OCI-LY1 (cell line): ENCODE data around the gene GEMIN5.

Experiments used
- H2AFZ ChIP-seq: fragments of 200-600 bp; sonication (generic), shearing (Covaris generic); 2 replicates; pipeline ENCODE4 v1.6.0; 2014; ENCODE audit warnings: antibody characterized with exemption, mild to moderate bottlenecking, low read length
- H3F3A ChIP-seq: fragments of 200-600 bp; sonication (generic), shearing (Covaris generic); 2 replicates; pipeline ENCODE4 v1.6.0; 2014; ENCODE audit warnings: mild to moderate bottlenecking, antibody characterized with exemption, low read length, moderate library complexity; ENCODE audit not compliant: insufficient read depth
- H3K27ac ChIP-seq: fragments of 200-600 bp; sonication (generic); 2 replicates; pipeline ENCODE4 v1.5.1; 2014; ENCODE audit warnings: low read length, mixed run types, mild to moderate bottlenecking, low read depth; ENCODE audit not compliant: poor library complexity, severe bottlenecking
- H3K27me3 ChIP-seq: fragments of 200-600 bp; sonication (generic); 2 replicates; pipeline ENCODE4 v1.6.0; 2014; ENCODE audit warnings: antibody characterized with exemption, mild to moderate bottlenecking, low read length, moderate library complexity; ENCODE audit not compliant: insufficient read depth
- H3K36me3 ChIP-seq: fragments of 200-600 bp; sonication (generic); 2 replicates; pipeline ENCODE4 v1.6.1; 2014; ENCODE audit warnings: mild to moderate bottlenecking, antibody characterized with exemption, low read length, moderate library complexity, mixed read lengths; ENCODE audit not compliant: insufficient read depth
- H3K4me1 ChIP-seq: fragments of 200-600 bp; sonication (generic); 2 replicates; pipeline ENCODE4 v1.5.1; 2014; ENCODE audit warnings: mild to moderate bottlenecking, low read length, moderate library complexity; ENCODE audit not compliant: insufficient read depth, severe bottlenecking
- H3K4me2 ChIP-seq: fragments of 200-600 bp; sonication (generic), shearing (Covaris generic); 2 replicates; pipeline ENCODE4 v1.6.1; 2014; ENCODE audit warnings: low read length
- H3K4me3 ChIP-seq: fragments of 200-600 bp; sonication (generic); 2 replicates; pipeline ENCODE4 v1.5.1; 2014; ENCODE audit warnings: low read length, low read depth, mild to moderate bottlenecking, mixed read lengths; ENCODE audit not compliant: poor library complexity, severe bottlenecking
- H3K79me2 ChIP-seq: fragments of 200-600 bp; shearing (Covaris generic); 2 replicates; pipeline ENCODE4 v1.6.1; 2016; ENCODE audit warnings: mixed run types, low read length, mixed read lengths; ENCODE audit not compliant: insufficient read depth
- H3K9ac ChIP-seq: fragments of 200-600 bp; sonication (generic), shearing (Covaris generic); 2 replicates; pipeline ENCODE4 v1.6.1; 2014; ENCODE audit warnings: mild to moderate bottlenecking, low read length, mixed read lengths
- H3K9me2 ChIP-seq: fragments of 200-600 bp; sonication (generic), shearing (Covaris generic); 2 replicates; pipeline ENCODE4 v1.6.1; 2014; ENCODE audit warnings: low read depth, mild to moderate bottlenecking, low read length, mixed read lengths
- H3K9me3 ChIP-seq: fragments of 200-600 bp; shearing (Covaris generic); 2 replicates; pipeline ENCODE4 v1.6.1; 2014; ENCODE audit warnings: low read length, mixed read lengths
- H4K20me1 ChIP-seq: fragments of 200-600 bp; sonication (generic), shearing (Covaris generic); 2 replicates; pipeline ENCODE4 v1.6.0; 2016; ENCODE audit warnings: mild to moderate bottlenecking, low read length; ENCODE audit not compliant: insufficient read depth
- CTCF ChIP-seq: fragments of 200-600 bp; sonication (generic), shearing (Covaris generic); IDR thresholded peaks from 2 replicates; pipeline ENCODE4 v1.5.1; 2017; ENCODE audit warnings: mild to moderate bottlenecking, antibody characterized with exemption, low read length, moderate library complexity, mixed read lengths
- EZH2 ChIP-seq: fragments of 200-600 bp; sonication (generic), shearing (Covaris generic); IDR thresholded peaks from 2 replicates; pipeline ENCODE4 v1.8.0; 2017; ENCODE audit warnings: borderline replicate concordance, mixed run types, mild to moderate bottlenecking, antibody characterized with exemption, low read length, moderate library complexity, mixed read lengths

The GEMIN5 gene

GRCh38 chr5:154861946-154862345 lies 76.1 kb downstream of the GEMIN5 start:
- no peaks in the 10 kb centered on the region for H4K20me1 ChIP-seq
- H3K4me3 ChIP-seq, result no peak overlapping the region
- no peak overlapping the region for H2AFZ ChIP-seq
- no peak overlapping the region for H3K9ac ChIP-seq
- no peak overlapping the region for H3K27ac ChIP-seq
- peaks cover 34% of the 10 kb centered on the region for H3K4me1 ChIP-seq
- no peaks in the 10 kb centered on the region for H3K9me3 ChIP-seq
- peaks cover 54% of the 10 kb centered on the region for H3K36me3 ChIP-seq
- TF ChIP-seq EZH2 (no peak), CTCF (no peak)
- no peak overlapping the region for H3K4me2 ChIP-seq
- H3K79me2 ChIP-seq, result peaks cover 54% of the 10 kb centered on the region
- no peaks in the 10 kb centered on the region for H3K27me3 ChIP-seq
- no peaks in the 10 kb centered on the region for H3F3A ChIP-seq
- no peaks in the 10 kb centered on the region for H3K9me2 ChIP-seq

- no peak overlapping the region for H2AFZ ChIP-seq
- no peaks in the 10 kb centered on the region for H3K9me2 ChIP-seq
- H3K4me1 ChIP-seq, result peaks cover 39% of the 10 kb centered on the region
- H3K27me3 ChIP-seq, result no peaks in the 10 kb centered on the region
- H3K36me3 ChIP-seq, result peaks cover 42% of the 10 kb centered on the region
- no peaks in the 10 kb centered on the region for H3F3A ChIP-seq
- H3K9me3 ChIP-seq, result no peaks in the 10 kb centered on the region
- H3K79me2 ChIP-seq, result peaks cover 54% of the 10 kb centered on the region
- H3K27ac ChIP-seq, result peak overlapping the region; percentile 95
- H3K4me3 ChIP-seq, result peak overlapping the region; percentile 82
- TF ChIP-seq CTCF (no peak), EZH2 (no peak)
- peak overlapping the region; percentile 97 for H3K4me2 ChIP-seq
- H3K9ac ChIP-seq, result peak overlapping the region; percentile 80; the same call in 1 of the 2 replicates
- no peaks in the 10 kb centered on the region for H4K20me1 ChIP-seq
Measured at GRCh38 chr5:154860765-154861164, 77.2 kb downstream of the GEMIN5 start.

GRCh38 chr5:154860123-154860522 lies 77.9 kb downstream of the GEMIN5 start:
- Histone ChIP-seq H2AFZ (no peak overlapping the region), H3K4me1 (peaks cover 39% of the 10 kb centered on the region), H3K9me2 (no peaks in the 10 kb centered on the region), H3K9ac (peak overlapping the region; percentile 80), H3F3A (no peaks in the 10 kb centered on the region), H3K27ac (peak overlapping the region; percentile 95), H3K4me2 (peak overlapping the region; percentile 97), H3K79me2 (peaks cover 54% of the 10 kb centered on the region), H3K36me3 (peaks cover 36% of the 10 kb centered on the region), H4K20me1 (no peaks in the 10 kb centered on the region), H3K27me3 (no peaks in the 10 kb centered on the region), H3K4me3 (peak overlapping the region; percentile 82), H3K9me3 (no peaks in the 10 kb centered on the region)
- TF ChIP-seq EZH2 (no peak), CTCF (no peak)
